Activated CD8-positive, alpha-beta memory T cell treated with anti-CD3 and anti-CD28 coated beads for 4 hours (primary cell): ENCODE data around the gene ST6GALNAC3.

ENCODE experiments used
- DNase-seq, 2 donors: peaks; one replicate each; pipeline ENCODE4 v3.0.0-alpha.2; 2020; ENCODE audit warnings: low read depth in 2 of 2

Gene ST6GALNAC3

GRCh38 chr1:76503100-76503499 lies 428.6 kb downstream of the ST6GALNAC3 start:
- DNase-seq: no peak

GRCh38 chr1:76503736-76504135 lies 429.2 kb downstream of the ST6GALNAC3 start:
- DNase-seq: no peak

- DNase-seq: no peak
Measured at GRCh38 chr1:76507376-76507775, 432.8 kb downstream of the ST6GALNAC3 start.

GRCh38 chr1:76508871-76509270 lies 434.3 kb downstream of the ST6GALNAC3 start:
- no peak for DNase-seq

- DNase-seq: no peak
Measured at GRCh38 chr1:76510672-76511557, 436.4 kb downstream of the ST6GALNAC3 start.

GRCh38 chr1:76511558-76512179 lies 437.1 kb downstream of the ST6GALNAC3 start:
- no peak for DNase-seq

DNA sequence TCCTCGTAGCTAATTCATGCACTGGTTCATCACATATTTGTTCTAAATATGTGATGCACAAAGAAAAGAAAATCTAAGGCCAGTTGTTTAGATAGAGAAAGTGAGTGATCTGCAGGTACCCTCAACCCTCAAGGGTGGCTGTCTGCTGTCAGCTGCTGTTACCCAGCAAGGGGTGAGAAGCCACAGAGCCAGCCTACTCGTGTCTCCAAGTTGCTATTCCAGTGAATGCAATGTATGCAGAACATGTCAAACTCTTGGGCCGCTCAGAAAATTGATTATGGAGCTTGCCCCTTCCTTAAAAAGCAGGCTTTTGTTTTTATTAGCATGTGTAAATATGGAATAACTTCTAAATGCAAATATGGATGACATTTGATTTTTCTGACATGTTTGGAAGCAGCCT lies 456.4 kb downstream of the ST6GALNAC3 start:
- no peak for DNase-seq

GRCh38 chr1:76541618-76542017 lies 467.1 kb downstream of the ST6GALNAC3 start:
- no peak for DNase-seq

GRCh38 chr1:76542359-76542758 lies 467.8 kb downstream of the ST6GALNAC3 start:
- no peak for DNase-seq

DNA sequence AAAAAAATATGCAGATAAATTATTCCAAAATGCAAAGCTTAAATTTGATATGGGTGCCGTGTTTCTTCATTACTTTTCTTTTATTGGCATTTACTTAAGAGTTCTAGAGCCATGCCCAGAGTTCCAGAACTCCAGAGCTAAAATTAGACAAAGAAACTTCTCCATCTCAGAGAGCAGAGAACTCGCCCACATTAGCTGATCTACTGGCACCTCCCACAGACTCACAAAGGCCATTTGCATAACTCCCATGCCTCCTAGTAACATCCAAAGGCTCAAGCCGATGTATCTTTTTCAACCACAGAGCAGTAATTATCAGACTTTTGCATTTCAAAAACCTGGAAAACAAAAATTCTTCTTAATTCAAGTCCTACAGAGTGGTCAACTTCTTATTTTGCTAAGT lies 468.9 kb downstream of the ST6GALNAC3 start:
- no peak for DNase-seq

GRCh38 chr1:76546354-76546933 lies 471.9 kb downstream of the ST6GALNAC3 start:
- no peak for DNase-seq

GRCh38 chr1:76547916-76548315 lies 473.4 kb downstream of the ST6GALNAC3 start:
- DNase-seq: no peak

GRCh38 chr1:76548513-76549100 lies 474.1 kb downstream of the ST6GALNAC3 start:
- DNase-seq: no peak

DNA sequence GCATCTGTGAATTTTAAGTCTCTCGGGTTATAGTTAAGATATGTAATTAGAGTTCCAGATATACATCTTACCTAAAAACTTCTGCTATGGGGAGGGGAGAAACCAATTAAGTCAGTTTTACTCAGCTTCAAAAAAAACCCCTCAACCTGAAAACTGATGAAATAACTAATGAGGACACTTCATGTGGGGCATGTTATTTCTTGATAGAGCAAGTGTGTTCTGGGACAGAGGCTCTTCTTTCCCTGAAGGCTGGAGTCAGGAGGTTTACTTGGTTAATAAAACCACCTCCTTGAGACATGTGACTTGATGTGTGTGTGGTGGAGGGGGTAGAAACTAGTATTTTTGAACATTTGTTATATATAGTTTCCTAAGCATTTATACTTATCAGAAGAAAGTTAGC lies 479.7 kb downstream of the ST6GALNAC3 start:
- DNase-seq: no peak

GRCh38 chr1:76562292-76562691 lies 487.7 kb downstream of the ST6GALNAC3 start:
- DNase-seq: no peak

DNA sequence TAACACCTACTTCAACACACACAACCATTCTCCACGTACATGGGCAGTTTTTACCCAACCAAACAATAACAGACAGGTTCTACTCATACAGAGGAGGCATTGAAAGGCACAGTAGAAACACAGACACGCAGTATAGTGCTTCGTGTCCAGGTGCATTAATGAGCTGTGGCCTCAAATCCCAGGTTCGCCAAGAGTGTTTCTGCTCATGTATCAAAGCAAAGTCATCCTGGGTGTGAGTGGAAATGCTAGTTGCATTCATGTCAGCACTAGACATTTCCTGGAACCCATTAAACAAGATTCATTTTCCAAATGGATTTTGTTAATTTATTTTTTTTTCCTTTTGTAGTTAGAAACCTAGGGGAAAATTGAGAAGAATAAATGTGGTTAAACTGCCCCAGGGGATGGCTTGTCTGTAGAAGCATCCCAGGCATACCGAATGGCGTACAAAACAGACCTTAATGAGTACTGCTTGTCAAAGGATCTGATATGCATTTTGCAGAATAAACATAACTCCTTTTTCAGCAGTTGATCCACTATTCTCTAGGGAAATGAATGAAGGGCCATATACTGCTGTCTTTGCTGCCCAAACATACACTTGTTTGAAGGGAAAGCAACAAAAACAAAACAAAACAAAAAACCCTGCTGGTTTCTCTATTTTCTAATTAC lies 494.2 kb downstream of the ST6GALNAC3 start:
- DNase-seq: no peak

DNA sequence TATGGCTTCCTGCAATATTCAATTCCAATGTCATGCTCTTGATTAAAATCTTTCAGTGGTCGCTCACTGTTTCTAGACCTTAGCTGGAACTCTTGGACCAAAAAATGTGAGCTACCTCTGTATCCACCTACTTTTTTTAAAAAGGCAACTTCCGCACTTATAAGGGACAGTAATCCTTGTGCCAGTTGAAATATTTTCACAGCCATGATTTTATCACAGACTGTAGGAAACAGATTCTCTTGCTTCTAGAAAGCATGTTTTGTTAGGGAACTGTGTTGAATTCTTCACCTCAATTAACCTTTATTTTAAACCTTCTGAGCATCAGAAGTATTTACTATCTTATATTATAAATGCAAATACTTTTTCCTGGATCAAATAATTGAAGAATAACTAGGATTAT lies 496.7 kb downstream of the ST6GALNAC3 start:
- DNase-seq: no peak

DNA sequence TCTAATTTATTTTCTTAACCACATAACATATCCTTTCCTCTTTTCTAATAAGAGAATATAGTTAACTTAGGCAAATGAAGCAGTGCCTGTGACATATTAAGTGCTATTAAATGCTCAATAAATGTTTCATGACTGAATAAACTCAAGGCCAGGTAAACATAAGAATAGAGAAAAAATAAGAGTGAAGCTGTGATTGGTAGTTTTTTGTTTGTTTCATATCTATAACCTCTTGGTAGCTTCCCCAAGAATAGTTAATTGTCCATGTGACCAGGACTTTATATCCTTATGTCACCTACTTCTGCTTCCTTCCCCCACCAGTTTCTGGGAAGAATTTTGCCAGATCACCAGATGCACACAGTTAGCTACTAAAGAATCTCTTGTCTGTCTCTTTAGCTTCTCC lies 497.7 kb downstream of the ST6GALNAC3 start:
- DNase-seq: no peak

- no peak for DNase-seq
Measured at GRCh38 chr1:76576876-76577524, 502.5 kb downstream of the ST6GALNAC3 start.

- no peak for DNase-seq
Measured at GRCh38 chr1:76577525-76578185, 503.1 kb downstream of the ST6GALNAC3 start.

DNA sequence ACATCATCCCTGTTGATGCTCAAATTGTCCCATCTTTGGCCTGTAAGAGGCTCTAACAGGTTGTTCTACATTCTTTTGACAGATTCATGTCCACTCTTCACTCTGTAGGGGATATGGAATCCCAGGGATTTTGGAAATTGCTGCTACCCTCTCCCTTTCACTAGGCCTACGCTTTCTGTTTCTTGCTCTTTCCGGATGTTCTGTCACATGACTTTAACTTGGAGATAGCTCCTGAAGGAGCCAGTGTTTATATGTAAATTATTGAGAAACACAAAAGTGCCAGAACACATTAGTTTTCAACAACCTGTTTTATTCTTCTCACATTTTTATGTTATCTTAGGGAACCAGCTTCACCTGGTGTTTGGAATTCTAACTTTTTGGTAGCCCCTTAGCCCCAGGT lies 505.7 kb downstream of the ST6GALNAC3 start:
- DNase-seq: no peak
